GM23338 (cell line): ENCODE data around the gene EIF4A2. TPM values are rescaled to one million over a fixed set of nuclear protein-coding genes. Genes with fewer than 3 reads are reported as not detected.

Experiments
- ATAC-seq: fragments of 200-7000 bp; cut with Tn5 transposase; 3 replicates; pipeline ENCODE4 v1.9.1; 2020
- DNase-seq: peaks from one replicate; pipeline ENCODE4 v3.0.0-alpha.2; 2015; ENCODE audit warnings: low spot score
- H2AFZ ChIP-seq: fragments of 200-600 bp; sonication (generic); 2 replicates; pipeline ENCODE4 v1.8.0; 2016; ENCODE audit warnings: antibody characterized with exemption, mild to moderate bottlenecking, moderate library complexity
- H3F3A ChIP-seq: fragments of 200-600 bp; sonication (generic); replicated peaks from 2 replicates; pipeline ENCODE4 v1.8.0; 2017; ENCODE audit warnings: antibody characterized with exemption, mixed run types, low read depth
- H3K27ac ChIP-seq: fragments of 200-600 bp; sonication (generic); 2 replicates; pipeline ENCODE4 v1.6.1; 2016; ENCODE audit warnings: low read depth
- H3K27me3 ChIP-seq: fragments of 200-600 bp; sonication (generic); 2 replicates; pipeline ENCODE4 v1.8.0; 2016; ENCODE audit warnings: mild to moderate bottlenecking, mixed run types, moderate library complexity; ENCODE audit not compliant: insufficient read depth
- H3K36me3 ChIP-seq: fragments of 200-600 bp; sonication (generic); 2 replicates; pipeline ENCODE4 v1.8.0; 2016; ENCODE audit warnings: mild to moderate bottlenecking; ENCODE audit not compliant: insufficient read depth
- H3K4me1 ChIP-seq: fragments of 200-600 bp; sonication (generic); 2 replicates; pipeline ENCODE4 v1.8.0; 2016; ENCODE audit warnings: mild to moderate bottlenecking, moderate library complexity; ENCODE audit not compliant: insufficient read depth
- H3K4me2 ChIP-seq: fragments of 200-600 bp; sonication (generic); 2 replicates; pipeline ENCODE4 v1.7.1; 2017; ENCODE audit warnings: mixed run types
- H3K4me3 ChIP-seq: fragments of 200-600 bp; sonication (generic); 2 replicates; pipeline ENCODE4 v1.6.1; 2016; ENCODE audit warnings: mixed run types
- H3K79me2 ChIP-seq: fragments of 200-600 bp; sonication (generic); replicated peaks from 2 replicates; pipeline ENCODE4 v1.8.0; 2017; ENCODE audit warnings: mild to moderate bottlenecking; ENCODE audit not compliant: insufficient read depth
- H3K9me2 ChIP-seq: fragments of 200-600 bp; sonication (generic); 2 replicates; pipeline ENCODE4 v1.8.0; 2017; ENCODE audit not compliant: insufficient read depth
- H4K20me1 ChIP-seq: fragments of 200-600 bp; sonication (generic); replicated peaks from 2 replicates; pipeline ENCODE4 v1.8.0; 2017; ENCODE audit warnings: mild to moderate bottlenecking; ENCODE audit not compliant: insufficient read depth
- H3K27ac Mint-ChIP-seq: 2 replicates; pipeline ENCODE4 v1.8.0; 2020; ENCODE audit warnings: inconsistent platforms, mild to moderate bottlenecking, moderate library complexity, mixed read lengths
- H3K27me3 Mint-ChIP-seq: 3 replicates; pipeline ENCODE4 v1.8.0; 2022; ENCODE audit warnings: low read depth, mild to moderate bottlenecking, moderate library complexity, mixed read lengths, inconsistent platforms; ENCODE audit not compliant: insufficient read depth, poor library complexity
- H3K36me3 Mint-ChIP-seq: 3 replicates; pipeline ENCODE4 v1.8.0; 2021; ENCODE audit warnings: low read depth, mild to moderate bottlenecking, inconsistent platforms, moderate library complexity, mixed read lengths
- H3K4me1 Mint-ChIP-seq: 3 replicates; pipeline ENCODE4 v1.8.0; 2020; ENCODE audit warnings: mild to moderate bottlenecking, inconsistent platforms, mixed read lengths
- H3K4me3 Mint-ChIP-seq: 3 replicates; pipeline ENCODE4 v1.8.0; 2021; ENCODE audit warnings: moderate library complexity, mild to moderate bottlenecking, inconsistent platforms, mixed read lengths
- H3K9me3 Mint-ChIP-seq: 3 replicates; pipeline ENCODE4 v1.8.0; 2020; ENCODE audit warnings: moderate library complexity, mild to moderate bottlenecking, inconsistent platforms, mixed read lengths
- ETS1 ChIP-seq: IDR thresholded peaks from 2 replicates; pipeline ENCODE4 v1.6.1; 2016; ENCODE audit warnings: antibody characterized with exemption
- EZH2phosphoT487 ChIP-seq: fragments of 200-600 bp; sonication (generic); IDR thresholded peaks from one replicate; pipeline ENCODE4 v1.8.1; 2018; ENCODE audit warnings: antibody characterized with exemption; ENCODE audit not compliant: unreplicated experiment
- POLR2AphosphoS5 ChIP-seq: IDR thresholded peaks from 2 replicates; pipeline ENCODE4 v1.6.1; 2016; ENCODE audit warnings: antibody characterized with exemption, low read depth
- ZNF331 ChIP-seq: fragments of 250-450 bp; sonication (Bioruptor Pico); IDR thresholded peaks from 2 replicates; pipeline ENCODE4 v1.5.0; 2020; ENCODE audit warnings: low read depth, mild to moderate bottlenecking, moderate library complexity
- ZNF462 ChIP-seq: fragments of 250-450 bp; sonication (Bioruptor Pico); IDR thresholded peaks from 2 replicates; pipeline ENCODE4 v1.5.0; 2020; ENCODE audit warnings: mild to moderate bottlenecking, moderate library complexity
- polyA plus RNA-seq: library from polyadenylated mRNA; unstranded; fragments of >200 nt; fragmentation: Nextera tagmentation; extraction: Ambion mirVana; gene quantifications from 2 replicates; pipeline ENCODE4 v1.2.1, GENCODE V29; 2016
- total RNA-seq: library from RNA; depleted of rRNA; stranded (reverse); fragments of >200 nt; shearing (Covaris generic); gene quantifications from 2 replicates; pipeline ENCODE4 v1.2.3, GENCODE V29; 2014

EIF4A2 gene
- total and polyA plus RNA-seq, 2 experiments from 2014 or later, result 386 to 666 TPM

- Mint-ChIP-seq H3K36me3 (no peaks in the 10 kb centered on the region), H3K9me3 (no peaks in the 10 kb centered on the region), H3K27ac (no peak overlapping the region), H3K4me3 (no peak overlapping the region), H3K4me1 (peaks cover 14% of the 10 kb centered on the region), H3K27me3 (peaks cover 2% of the 10 kb centered on the region)
- H3K36me3 ChIP-seq, result no peaks in the 10 kb centered on the region
- no peak overlapping the region for H3K4me2 ChIP-seq
- no peaks in the 10 kb centered on the region for H3F3A ChIP-seq
- no peak for ATAC-seq
- H2AFZ ChIP-seq, result no peak overlapping the region
- no peaks in the 10 kb centered on the region for H3K27me3 ChIP-seq
- H3K9me2 ChIP-seq, result no peaks in the 10 kb centered on the region
- DNase-seq, result no peak
- no peaks in the 10 kb centered on the region for H3K79me2 ChIP-seq
- peaks cover 13% of the 10 kb centered on the region for H3K4me1 ChIP-seq
- H4K20me1 ChIP-seq, result no peaks in the 10 kb centered on the region
- TF ChIP-seq ZNF331, result no peak
- no peak overlapping the region for H3K27ac ChIP-seq
- no peak overlapping the region for H3K4me3 ChIP-seq
Measured at GRCh38 chr3:186818516-186818915, 35.1 kb downstream of the EIF4A2 start.

GRCh38 chr3:186818956-186819355 lies 35.6 kb downstream of the EIF4A2 start:
- no peak overlapping the region for H2AFZ ChIP-seq

More at GRCh38 chr3:186818956-186819355, 35.6 kb downstream of the EIF4A2 start:
- H3K4me1 Mint-ChIP-seq, result peaks cover 15% of the 10 kb centered on the region
- H3K36me3 ChIP-seq, result no peaks in the 10 kb centered on the region
- ATAC-seq, result no peak
- peaks cover 2% of the 10 kb centered on the region for H3K27me3 Mint-ChIP-seq
- H3K79me2 ChIP-seq, result no peaks in the 10 kb centered on the region
- peaks cover 13% of the 10 kb centered on the region for H3K4me1 ChIP-seq
- H3K4me3 ChIP-seq, result no peak overlapping the region
- no peak overlapping the region for H3K27ac Mint-ChIP-seq
- H3K27ac ChIP-seq, result no peak overlapping the region
- TF ChIP-seq EZH2phosphoT487 (no peak), POLR2AphosphoS5 (no peak), ZNF331 (no peak), ZNF462 (CRISPR knock-in tag) (no peak), ETS1 (no peak)
- H3K27me3 ChIP-seq, result peaks cover under 1% of the 10 kb centered on the region; the same call in 1 of the 2 replicates
- no peaks in the 10 kb centered on the region for H4K20me1 ChIP-seq
- H3K36me3 Mint-ChIP-seq, result no peaks in the 10 kb centered on the region
- H3K9me2 ChIP-seq, result no peaks in the 10 kb centered on the region
- DNase-seq, result no peak
- no peaks in the 10 kb centered on the region for H3K9me3 Mint-ChIP-seq
- no peak overlapping the region for H3K4me3 Mint-ChIP-seq
- H3K4me2 ChIP-seq, result no peak overlapping the region
- H3F3A ChIP-seq, result no peaks in the 10 kb centered on the region
